Peyer's patch (tissue), 4 donors: ENCODE measurements around the gene ELK4. TPM values are rescaled to one million over a fixed set of nuclear protein-coding genes. Genes with fewer than 3 reads are reported as not detected.

ENCODE experiments used
- DNase-seq, 3 donors: peaks; one replicate each; pipeline ENCODE4 v3.0.0-alpha.2; 2017 to 2019
- H3K27ac ChIP-seq, 4 donors: fragments of 200-600 bp; sonication (generic); one replicate each; pipeline ENCODE4 v1.5.1; 2016 to 2019
- H3K27me3 ChIP-seq, 2 donors: fragments of 200-600 bp; sonication (generic); one replicate each; pipeline ENCODE4 v1.5.1; 2019
- H3K36me3 ChIP-seq, 3 donors: fragments of 200-600 bp; sonication (generic); one replicate each; pipeline ENCODE4 v1.5.1; 2016 to 2019
- H3K4me1 ChIP-seq, 4 donors: fragments of 200-600 bp; sonication (generic); one replicate each; pipeline ENCODE4 v1.5.1; 2016 to 2019
- H3K4me3 ChIP-seq, 4 donors: fragments of 200-600 bp; sonication (generic); 1 replicate in 3 of 4; 2 replicates in 1 of 4; pipeline ENCODE4 v1.5.1; 2016 to 2019; ENCODE audit warnings: mild to moderate bottlenecking in 1 of 4
- H3K9me3 ChIP-seq, 4 donors: fragments of 200-600 bp; sonication (generic); one replicate each; pipeline ENCODE4 v1.5.1; 2016 to 2019; ENCODE audit warnings: mild to moderate bottlenecking in 1 of 4
- POLR2A ChIP-seq, 2 donors: fragments of 450-650 bp; IDR thresholded peaks; one replicate each; pipeline ENCODE4 v1.5.1; 2017; ENCODE audit warnings: antibody characterized with exemption in 2 of 2, mild to moderate bottlenecking in 2 of 2, moderate library complexity in 2 of 2
- total RNA-seq, 4 donors: library from RNA; depleted of rRNA; stranded (reverse); fragments of >200 nt; gene quantifications; one replicate each; pipeline ENCODE4 v1.1.0, GENCODE V29; 2016
- TF ChIP-seq, protein P1 (sequence below), 6 experiments: fragments of 450-650 bp in 4 of 6; fragments of 200-600 bp in 2 of 6; sonication (generic) in 1 of 6; IDR thresholded peaks; one replicate each; pipeline ENCODE4 v1.5.1; 2017 to 2019; ENCODE audit warnings: antibody characterized with exemption in 6 of 6, mild to moderate bottlenecking in 3 of 6, moderate library complexity in 1 of 6

The ELK4 gene
- total RNA-seq, 4 donors from 2014 or later, result 16.6 to 66.8 (median 23.7) TPM

DNA sequence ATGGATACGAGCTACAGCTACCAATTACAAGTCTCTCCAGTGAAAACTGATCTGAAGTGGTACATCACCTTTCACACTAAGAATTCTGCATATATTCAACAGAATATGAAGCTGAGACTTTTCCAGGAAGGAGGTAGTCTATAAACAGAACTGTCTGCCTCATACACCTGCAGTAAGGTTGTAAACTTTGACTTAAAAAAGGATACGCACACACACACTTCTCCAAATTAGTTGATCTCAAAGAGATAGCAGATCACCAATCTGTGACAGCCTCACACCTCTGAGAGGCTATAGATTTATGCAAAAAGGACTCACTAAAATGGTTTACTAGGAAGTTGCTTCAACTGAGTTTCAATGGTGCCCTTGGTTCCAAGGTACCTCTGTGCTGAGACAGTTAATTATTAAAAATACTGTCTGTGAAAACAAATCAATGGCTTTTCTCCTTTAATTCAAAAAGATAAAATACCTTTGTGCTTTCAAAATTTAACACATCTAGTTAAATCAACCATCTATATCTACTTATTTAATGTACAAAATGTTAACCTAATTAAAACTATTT, 17.9 kb downstream of the ELK4 start:
- H3K4me1 ChIP-seq, result no peaks in the 10 kb centered on the region
- H3K9me3 ChIP-seq, result no peaks in the 10 kb centered on the region
- DNase-seq, result no peak
- TF ChIP-seq, protein P1, sequence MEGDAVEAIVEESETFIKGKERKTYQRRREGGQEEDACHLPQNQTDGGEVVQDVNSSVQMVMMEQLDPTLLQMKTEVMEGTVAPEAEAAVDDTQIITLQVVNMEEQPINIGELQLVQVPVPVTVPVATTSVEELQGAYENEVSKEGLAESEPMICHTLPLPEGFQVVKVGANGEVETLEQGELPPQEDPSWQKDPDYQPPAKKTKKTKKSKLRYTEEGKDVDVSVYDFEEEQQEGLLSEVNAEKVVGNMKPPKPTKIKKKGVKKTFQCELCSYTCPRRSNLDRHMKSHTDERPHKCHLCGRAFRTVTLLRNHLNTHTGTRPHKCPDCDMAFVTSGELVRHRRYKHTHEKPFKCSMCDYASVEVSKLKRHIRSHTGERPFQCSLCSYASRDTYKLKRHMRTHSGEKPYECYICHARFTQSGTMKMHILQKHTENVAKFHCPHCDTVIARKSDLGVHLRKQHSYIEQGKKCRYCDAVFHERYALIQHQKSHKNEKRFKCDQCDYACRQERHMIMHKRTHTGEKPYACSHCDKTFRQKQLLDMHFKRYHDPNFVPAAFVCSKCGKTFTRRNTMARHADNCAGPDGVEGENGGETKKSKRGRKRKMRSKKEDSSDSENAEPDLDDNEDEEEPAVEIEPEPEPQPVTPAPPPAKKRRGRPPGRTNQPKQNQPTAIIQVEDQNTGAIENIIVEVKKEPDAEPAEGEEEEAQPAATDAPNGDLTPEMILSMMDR (IDR thresholded peaks at IDR 0.05), result no peak
- no peak for TF ChIP-seq POLR2A (IDR thresholded peaks at IDR 0.05)
- H3K4me3 ChIP-seq, result no peak overlapping the region
- H3K36me3 ChIP-seq, result peaks cover 0 to 63% (median 0%) of the 10 kb centered on the region in 3 donors
- no peaks in the 10 kb centered on the region for H3K27me3 ChIP-seq
- H3K27ac ChIP-seq, result no peak overlapping the region

- Histone ChIP-seq H3K4me1 (no peaks in the 10 kb centered on the region), H3K27ac (no peak overlapping the region), H3K4me3 (no peak overlapping the region), H3K27me3 (no peaks in the 10 kb centered on the region), H3K9me3 (no peaks in the 10 kb centered on the region), H3K36me3 (peaks cover 0 to 49% (median 0%) of the 10 kb centered on the region in 3 donors)
- no peak for TF ChIP-seq POLR2A (IDR thresholded peaks at IDR 0.05)
- TF ChIP-seq, protein P1 (IDR thresholded peaks at IDR 0.05), result no peak
- no peak for DNase-seq
These were observed 19.3 kb downstream of the ELK4 start for GRCh38 chr1:205612556-205612955.

GRCh38 chr1:205612104-205612503, 19.7 kb downstream of the ELK4 start:
- no peak for DNase-seq
- no peaks in the 10 kb centered on the region for H3K4me1 ChIP-seq
- TF ChIP-seq, protein P1 (IDR thresholded peaks at IDR 0.05), result no peak
- TF ChIP-seq POLR2A (IDR thresholded peaks at IDR 0.05), result no peak
- no peak overlapping the region for H3K4me3 ChIP-seq
- no peak overlapping the region for H3K27ac ChIP-seq
- H3K36me3 ChIP-seq, result peaks cover 0 to 45% (median 0%) of the 10 kb centered on the region in 3 donors
- H3K27me3 ChIP-seq, result no peaks in the 10 kb centered on the region
- H3K9me3 ChIP-seq, result no peaks in the 10 kb centered on the region

- TF ChIP-seq POLR2A (IDR thresholded peaks at IDR 0.05), result no peak
- TF ChIP-seq, protein P1 (IDR thresholded peaks at IDR 0.05), result no peak
- DNase-seq, result no peak
- H3K27ac ChIP-seq, result no peak overlapping the region
- peaks cover 0 to 34% (median 0%) of the 10 kb centered on the region in 3 donors for H3K36me3 ChIP-seq
- H3K9me3 ChIP-seq, result no peaks in the 10 kb centered on the region
- no peaks in the 10 kb centered on the region for H3K4me1 ChIP-seq
- H3K27me3 ChIP-seq, result no peaks in the 10 kb centered on the region
- H3K4me3 ChIP-seq, result no peak overlapping the region
These were observed 20.8 kb downstream of the ELK4 start for GRCh38 chr1:205610901-205611466.

DNA sequence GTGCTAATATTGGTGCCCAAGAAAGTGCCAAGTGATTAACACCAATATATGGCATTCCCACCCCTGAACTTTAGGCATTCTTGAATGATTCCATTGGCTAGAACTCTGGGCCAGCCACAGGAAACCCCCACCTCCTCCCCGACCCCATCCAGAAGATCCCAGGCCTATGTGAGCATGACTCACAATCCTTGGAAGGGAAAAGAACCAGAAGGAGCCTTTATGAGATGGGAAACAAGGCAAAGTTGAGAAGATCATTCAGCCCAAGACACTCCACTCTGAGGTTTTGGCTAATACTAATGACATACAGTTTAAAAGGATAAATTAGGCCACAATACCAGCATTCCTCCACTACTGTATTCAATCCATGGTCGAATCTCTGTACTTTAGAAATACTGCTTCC, 21.8 kb downstream of the ELK4 start:
- Histone ChIP-seq H3K4me1 (no peaks in the 10 kb centered on the region), H3K36me3 (peaks cover 0 to 26% (median 0%) of the 10 kb centered on the region in 3 donors), H3K27ac (no peak overlapping the region), H3K9me3 (no peaks in the 10 kb centered on the region), H3K4me3 (no peak overlapping the region), H3K27me3 (no peaks in the 10 kb centered on the region)
- no peak for DNase-seq
- TF ChIP-seq POLR2A (IDR thresholded peaks at IDR 0.05), result no peak
- TF ChIP-seq, protein P1 (IDR thresholded peaks at IDR 0.05), result no peak
